CD4-positive, alpha-beta memory T cell (primary cell): ENCODE results near the gene ITGA1. TPM values are rescaled to one million over a fixed set of nuclear protein-coding genes. Genes with fewer than 3 reads are reported as not detected.

ENCODE experiments used
- CTCF ChIA-PET: fragments of 350-600 bp; sonication (Branson Sonifier 250); formaldehyde crosslinking; loops from one replicate; lab custom pipeline; 2021; ENCODE audit warnings: inconsistent platforms; ENCODE audit not compliant: partially characterized antibody; lab: Charles Lee
- POLR2A ChIA-PET: fragments of 350-600 bp; sonication (Branson Sonifier 250); formaldehyde crosslinking; loops from one replicate; lab custom pipeline; 2021; ENCODE audit not compliant: partially characterized antibody; lab: Charles Lee
- DNase-seq, 5 donors: peaks; one replicate each; pipeline versions ENCODE4 v3.0.0 to v3.0.0-alpha.2; 2020 to 2022; ENCODE audit warnings: mixed read lengths in 1 of 5
- H3K27ac ChIP-seq: one replicate; pipeline ENCODE4 v1.7.0; 2013; ENCODE audit warnings: low read depth, low read length
- H3K27me3 ChIP-seq: 2 replicates; pipeline ENCODE4 v1.7.0; 2013; ENCODE audit warnings: mild to moderate bottlenecking, low read length, moderate library complexity; ENCODE audit not compliant: insufficient read depth
- H3K36me3 ChIP-seq: 2 replicates; pipeline ENCODE4 v1.7.0; 2013; ENCODE audit warnings: mild to moderate bottlenecking, low read length, moderate library complexity; ENCODE audit not compliant: insufficient read depth
- H3K4me1 ChIP-seq: 2 replicates; pipeline ENCODE4 v1.7.0; 2013; ENCODE audit warnings: mild to moderate bottlenecking, low read length, moderate library complexity; ENCODE audit not compliant: insufficient read depth
- H3K4me3 ChIP-seq, 2 donors: one replicate each; pipeline ENCODE4 v1.7.0; 2013; ENCODE audit warnings: low read length in 2 of 2, mild to moderate bottlenecking in 1 of 2
- H3K9me3 ChIP-seq, 2 donors: one replicate each; pipeline ENCODE4 v1.7.0; 2013; ENCODE audit warnings: low read length in 2 of 2, control low read depth in 1 of 2; ENCODE audit not compliant: control insufficient read depth in 1 of 2
- H3K27ac Mint-ChIP-seq, 7 donors: one replicate each; pipeline ENCODE4 v1.8.0; 2020 to 2021; ENCODE audit warnings: mixed read lengths in 7 of 7, mild to moderate bottlenecking in 6 of 7, inconsistent platforms in 3 of 7, moderate library complexity in 3 of 7
- H3K27me3 Mint-ChIP-seq, 2 donors: one replicate each; pipeline ENCODE4 v1.8.0; 2020 to 2021; ENCODE audit warnings: mixed read lengths in 2 of 2
- H3K36me3 Mint-ChIP-seq, 2 donors: one replicate each; pipeline ENCODE4 v1.8.0; 2020 to 2021; ENCODE audit warnings: mixed read lengths in 2 of 2, inconsistent platforms in 1 of 2, mild to moderate bottlenecking in 1 of 2
- H3K4me1 Mint-ChIP-seq, 4 donors: one replicate each; pipeline ENCODE4 v1.8.0; 2020 to 2021; ENCODE audit warnings: mixed read lengths in 4 of 4, mild to moderate bottlenecking in 1 of 4
- H3K4me3 Mint-ChIP-seq, 8 donors: one replicate each; pipeline ENCODE4 v1.8.0; 2020 to 2021; ENCODE audit warnings: mixed read lengths in 8 of 8, mild to moderate bottlenecking in 7 of 8, moderate library complexity in 6 of 8, inconsistent platforms in 3 of 8
- H3K9me3 Mint-ChIP-seq, 8 donors: one replicate each; pipeline ENCODE4 v1.8.0; 2020 to 2021; ENCODE audit warnings: mixed read lengths in 8 of 8, mild to moderate bottlenecking in 5 of 8, inconsistent platforms in 3 of 8, moderate library complexity in 1 of 8
- intact Hi-C: fragments of 100-400 bp; cut with micrococcal nuclease; formaldehyde crosslinking; loops from one replicate; pipeline ENCODE4 v1.15.1; 2023
- polyA plus RNA-seq, 2 donors: library from polyadenylated mRNA; unstranded; fragments of 300-500 nt; fragmentation: Illumina TruSeq; gene quantifications; one replicate each; pipeline ENCODE4 v1.2.3, GENCODE V29; 2021
- total RNA-seq, 2 experiments: library from RNA; stranded (reverse); gene quantifications; one replicate each; pipeline ENCODE4 v1.2.3, GENCODE V29; 2021

Gene ITGA1
- total and polyA plus RNA-seq, 4 experiments from 2014 or later: 1.9 to 5.8 (median 4.8) TPM

DNA sequence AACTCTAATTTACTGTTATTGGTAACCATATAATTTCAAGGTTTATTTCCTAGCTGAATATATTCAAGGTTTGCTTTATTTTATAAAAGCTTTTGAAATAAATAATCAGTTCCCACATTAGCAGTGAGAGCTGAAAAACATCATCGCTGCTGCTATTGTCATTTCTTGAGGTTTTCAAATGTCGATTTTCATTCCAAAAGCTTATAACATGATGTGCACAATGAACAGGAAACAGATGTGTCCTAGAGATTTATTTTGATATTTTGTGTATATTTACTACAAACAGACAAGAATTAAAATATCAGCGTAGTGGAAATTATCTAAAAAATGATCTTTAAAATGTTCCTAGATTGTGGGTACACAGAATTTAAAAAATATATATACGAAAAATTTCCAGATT, 10.5 kb upstream of the ITGA1 start:
- no peak overlapping the region for H3K27ac ChIP-seq
- no peaks in the 10 kb centered on the region for H3K27me3 ChIP-seq
- DNase-seq: no peak
- Mint-ChIP-seq H3K27ac (no peak overlapping the region), H3K9me3 (no peaks in the 10 kb centered on the region), H3K4me3 (no peak overlapping the region), H3K27me3 (no peaks in the 10 kb centered on the region), H3K36me3 (no peaks in the 10 kb centered on the region), H3K4me1 (peaks cover 22 to 36% (median 30%) of the 10 kb centered on the region in 4 donors)
- peaks cover 46% of the 10 kb centered on the region for H3K4me1 ChIP-seq
- intact Hi-C loops: loop anchor here (2.0 kb wide), 1 partner anchor 52 kb away; no protein-coding TSS in a partner anchor
- no peaks in the 10 kb centered on the region for H3K36me3 ChIP-seq
- CTCF ChIA-PET: interaction anchor here (0.9 to 2.8 kb wide), 7 partner anchors 10 to 123 kb away, joined by 3 to 14 read pairs (median 8); partner anchors contain the start of genes ITGA1 and PELO
- POLR2A ChIA-PET: interaction anchor here (0.7 to 1.7 kb wide), 3 partner anchors 10 to 52 kb away, joined by 3 to 14 read pairs (median 4); partner anchors contain the start of genes ITGA1 and PELO
- H3K9me3 ChIP-seq: no peaks in the 10 kb centered on the region
- no peak overlapping the region for H3K4me3 ChIP-seq

DNA sequence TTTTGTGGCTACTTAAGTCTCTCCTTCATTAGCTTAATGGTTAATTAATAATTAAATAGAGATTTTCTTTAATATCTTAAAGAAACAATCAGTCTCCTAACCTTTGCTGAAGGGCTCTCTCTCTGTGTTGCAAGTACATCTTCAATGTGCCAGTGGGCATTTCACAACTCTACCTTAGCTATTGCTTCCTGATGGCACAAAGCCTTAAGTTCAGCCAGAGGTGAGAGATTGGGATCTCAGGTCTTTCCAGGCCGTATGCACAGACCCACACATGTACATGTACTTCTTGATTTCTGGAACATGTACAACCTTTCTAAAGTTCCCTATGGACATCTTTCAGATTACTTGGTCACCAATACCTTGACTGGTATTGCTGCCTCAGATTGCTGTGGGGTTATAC, 8.9 kb upstream of the ITGA1 start:
- no peaks in the 10 kb centered on the region for H3K36me3 ChIP-seq
- H3K9me3 Mint-ChIP-seq: no peaks in the 10 kb centered on the region
- peaks cover 31% of the 10 kb centered on the region for H3K4me1 ChIP-seq
- no peak overlapping the region for H3K4me3 ChIP-seq
- POLR2A ChIA-PET: no interaction called here
- no peak overlapping the region for H3K4me3 Mint-ChIP-seq
- H3K27ac Mint-ChIP-seq: peak overlapping the region in 1 of 7 donors; percentile 60
- no peaks in the 10 kb centered on the region for H3K27me3 Mint-ChIP-seq
- no peaks in the 10 kb centered on the region for H3K36me3 Mint-ChIP-seq
- no peak overlapping the region for H3K27ac ChIP-seq
- CTCF ChIA-PET: interaction anchor here (0.7 to 1.7 kb wide), 4 partner anchors 10 to 137 kb away, joined by 3 to 4 read pairs (median 4); no protein-coding TSS in a partner anchor
- H3K27me3 ChIP-seq: no peaks in the 10 kb centered on the region
- peaks cover 14 to 23% (median 18%) of the 10 kb centered on the region in 4 donors for H3K4me1 Mint-ChIP-seq
- no peak for DNase-seq
- intact Hi-C loops: no loop called here
- H3K9me3 ChIP-seq: no peaks in the 10 kb centered on the region

DNA sequence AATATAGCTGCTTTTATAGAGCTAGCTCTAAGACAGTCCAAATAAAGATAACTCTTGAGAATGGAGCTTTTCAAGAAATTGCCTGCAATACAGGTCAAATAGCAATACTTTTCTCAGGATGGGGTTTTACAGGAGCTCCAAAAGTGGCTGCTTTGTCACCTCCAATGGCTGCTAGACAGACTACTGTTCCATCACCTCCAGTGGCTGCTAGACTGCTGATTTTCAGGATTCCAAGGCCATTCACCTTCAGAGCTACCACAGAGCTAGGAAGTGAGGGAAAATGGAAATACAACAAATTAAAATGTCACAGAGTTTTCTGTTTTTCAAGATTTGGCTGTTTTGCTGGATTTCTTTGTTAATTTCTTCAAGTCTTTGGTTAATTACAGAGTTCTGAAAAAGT, 8.5 kb upstream of the ITGA1 start:
- Mint-ChIP-seq H3K36me3 (no peaks in the 10 kb centered on the region), H3K27me3 (no peaks in the 10 kb centered on the region), H3K4me3 (no peak overlapping the region), H3K27ac (no peak overlapping the region), H3K9me3 (no peaks in the 10 kb centered on the region), H3K4me1 (peaks cover 10 to 18% (median 14%) of the 10 kb centered on the region in 4 donors)
- no peaks in the 10 kb centered on the region for H3K9me3 ChIP-seq
- H3K27ac ChIP-seq: no peak overlapping the region
- peaks cover 26% of the 10 kb centered on the region for H3K4me1 ChIP-seq
- H3K27me3 ChIP-seq: no peaks in the 10 kb centered on the region
- ChIA-PET POLR2A (no interaction called here), CTCF (interaction anchor here (1.2 to 1.7 kb wide), 3 partner anchors 10 to 136 kb away, joined by 4 read pairs; no protein-coding TSS in a partner anchor)
- no peaks in the 10 kb centered on the region for H3K36me3 ChIP-seq
- DNase-seq: no peak
- H3K4me3 ChIP-seq: no peak overlapping the region
- intact Hi-C loops: no loop called here

DNA sequence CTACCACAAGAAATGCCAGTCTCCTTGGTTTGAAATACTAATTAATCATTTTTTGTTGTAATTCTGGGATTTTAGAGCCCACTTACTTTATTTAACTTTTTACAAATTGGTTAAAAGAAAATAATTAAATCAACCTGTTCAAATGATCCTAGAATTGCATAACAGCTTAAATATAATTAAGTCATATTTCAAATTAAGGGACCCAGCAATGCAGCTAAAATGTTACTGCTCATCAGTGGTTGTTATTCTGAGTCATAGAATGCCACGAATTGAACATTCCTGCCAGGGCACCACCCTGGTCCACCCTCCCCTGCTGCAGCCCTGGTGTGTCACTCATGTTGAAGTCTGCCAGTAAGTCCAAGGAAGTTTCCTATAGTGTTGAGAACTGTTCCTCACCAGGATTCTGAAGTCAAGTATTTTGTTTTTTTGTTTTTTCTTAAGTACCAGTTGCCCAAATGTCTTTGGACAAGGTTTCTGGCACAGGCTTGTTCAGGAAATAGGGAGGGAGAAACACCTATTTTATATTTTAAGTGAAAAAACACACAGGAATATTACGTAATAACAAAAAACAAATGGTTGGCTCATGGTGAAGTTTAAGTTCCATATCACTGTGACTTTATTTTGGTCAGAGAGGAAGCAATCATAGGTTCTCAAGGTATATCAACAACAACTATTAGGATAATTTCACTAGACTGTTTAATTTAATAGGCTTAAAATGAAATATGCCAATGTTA, 4.3 kb upstream of the ITGA1 start:
- intact Hi-C loops: no loop called here
- no peak overlapping the region for H3K27ac ChIP-seq
- H3K4me1 ChIP-seq: peaks cover 11% of the 10 kb centered on the region
- H3K4me3 Mint-ChIP-seq: no peak overlapping the region
- POLR2A ChIA-PET: no interaction called here
- H3K27me3 Mint-ChIP-seq: peaks cover 2% of the 10 kb centered on the region in 2 donors
- H3K36me3 ChIP-seq: no peaks in the 10 kb centered on the region
- peaks cover 9 to 23% (median 16%) of the 10 kb centered on the region in 4 donors for H3K4me1 Mint-ChIP-seq
- no peaks in the 10 kb centered on the region for H3K27me3 ChIP-seq
- H3K4me3 ChIP-seq: no peak overlapping the region
- no peak for DNase-seq
- H3K9me3 ChIP-seq: no peaks in the 10 kb centered on the region
- CTCF ChIA-PET: interaction anchor here (0.6 kb wide), 1 partner anchor 90 kb away, joined by 4 read pairs; no protein-coding TSS in a partner anchor
- peaks cover 0 to 2% of the 10 kb centered on the region in 2 donors for H3K36me3 Mint-ChIP-seq
- H3K27ac Mint-ChIP-seq: no peak overlapping the region
- no peaks in the 10 kb centered on the region for H3K9me3 Mint-ChIP-seq

DNA sequence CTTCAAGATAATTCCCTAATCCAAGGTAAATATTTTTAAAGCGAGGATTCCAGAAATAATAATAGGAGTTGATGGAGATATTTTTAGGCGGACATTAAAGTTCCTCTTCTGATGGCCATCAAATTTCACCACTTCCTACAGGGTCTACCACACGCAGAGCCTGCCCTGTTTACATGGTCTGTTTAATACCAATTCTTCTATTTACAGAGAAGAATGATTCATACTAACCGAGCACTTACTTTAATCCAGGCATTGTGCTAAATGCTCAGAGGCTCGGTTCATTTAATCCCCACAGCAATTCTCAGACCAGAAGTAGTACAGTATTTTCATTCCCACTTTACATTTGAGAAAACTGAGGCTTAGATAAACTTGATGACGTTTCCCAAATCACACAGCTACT, 3.0 kb upstream of the ITGA1 start:
- ChIA-PET POLR2A (no interaction called here), CTCF (no interaction called here)
- intact Hi-C loops: loop anchor here (5.0 kb wide), 1 partner anchor 42 kb away; no protein-coding TSS in a partner anchor
- Mint-ChIP-seq H3K4me1 (peaks cover 15 to 32% (median 20%) of the 10 kb centered on the region in 4 donors), H3K36me3 (peaks cover 0 to 2% of the 10 kb centered on the region in 2 donors), H3K4me3 (no peak overlapping the region), H3K27me3 (peaks cover 2% of the 10 kb centered on the region in 2 donors), H3K27ac (no peak overlapping the region), H3K9me3 (no peaks in the 10 kb centered on the region)
- no peaks in the 10 kb centered on the region for H3K9me3 ChIP-seq
- H3K4me1 ChIP-seq: peaks cover 15% of the 10 kb centered on the region
- no peaks in the 10 kb centered on the region for H3K36me3 ChIP-seq
- no peaks in the 10 kb centered on the region for H3K27me3 ChIP-seq
- no peak for DNase-seq
- H3K27ac ChIP-seq: no peak overlapping the region
- H3K4me3 ChIP-seq: no peak overlapping the region

DNA sequence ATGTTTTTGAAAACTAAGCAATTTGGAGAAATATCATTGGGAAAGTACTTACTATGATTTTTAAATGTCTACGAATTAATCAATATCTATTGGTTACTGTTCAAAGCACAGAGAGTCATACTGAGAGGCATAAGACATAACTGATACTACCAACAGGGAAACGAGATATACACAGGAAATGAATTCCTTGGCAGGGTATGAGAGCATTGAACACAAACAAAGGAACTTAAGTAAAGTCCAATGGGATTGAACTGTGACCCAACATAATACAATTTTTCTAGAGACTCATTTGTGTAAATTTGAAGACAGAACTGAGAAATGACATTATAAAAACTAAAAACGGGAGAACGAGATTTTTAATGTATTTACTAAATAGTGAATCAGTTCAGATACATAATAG, 1.3 kb upstream of the ITGA1 start:
- no peak overlapping the region for H3K27ac Mint-ChIP-seq
- POLR2A ChIA-PET: interaction anchor here (2.0 to 3.6 kb wide), 4 partner anchors 11 to 61 kb away, joined by 6 to 27 read pairs (median 14); no protein-coding TSS in a partner anchor
- H3K4me3 Mint-ChIP-seq: peak overlapping the region in 6 of 8 donors; percentile 2 to 95 (median 42)
- no peaks in the 10 kb centered on the region for H3K9me3 ChIP-seq
- peaks cover 18 to 36% (median 29%) of the 10 kb centered on the region in 4 donors for H3K4me1 Mint-ChIP-seq
- H3K27me3 ChIP-seq: no peaks in the 10 kb centered on the region
- H3K4me1 ChIP-seq: peaks cover 15% of the 10 kb centered on the region
- no peaks in the 10 kb centered on the region for H3K36me3 ChIP-seq
- no peak overlapping the region for H3K27ac ChIP-seq
- H3K27me3 Mint-ChIP-seq: peaks cover 2% of the 10 kb centered on the region in 2 donors
- CTCF ChIA-PET: interaction anchor here (1.0 to 2.4 kb wide), 7 partner anchors 10 to 128 kb away, joined by 3 to 35 read pairs (median 14); no protein-coding TSS in a partner anchor
- no peaks in the 10 kb centered on the region for H3K9me3 Mint-ChIP-seq
- intact Hi-C loops: loop anchor here (5.0 kb wide), 1 partner anchor 44 kb away; no protein-coding TSS in a partner anchor
- H3K4me3 ChIP-seq: no peak overlapping the region
- peaks cover 0 to 2% of the 10 kb centered on the region in 2 donors for H3K36me3 Mint-ChIP-seq
- DNase-seq: no peak
